Mesenchymal stem cell (in vitro differentiated cells and primary cell): ENCODE measurements around the gene ARF5.

Experiments used
- DNase-seq: peaks from one replicate; pipeline ENCODE4 v3.0.0-alpha.2; 2013
- H2AFZ ChIP-seq: one replicate; pipeline ENCODE4 v1.6.1; 2013; ENCODE audit warnings: low read depth, mild to moderate bottlenecking, control low read depth, inconsistent platforms, low read length, moderate library complexity
- H2AK5ac ChIP-seq: 2 replicates; pipeline ENCODE4 v1.6.1; 2013; ENCODE audit warnings: low read length, moderate library complexity, mild to moderate bottlenecking, inconsistent platforms; ENCODE audit not compliant: severe bottlenecking
- H2BK120ac ChIP-seq: one replicate; pipeline ENCODE4 v1.6.1; 2013; ENCODE audit warnings: low read depth, mild to moderate bottlenecking, inconsistent platforms, low read length, moderate library complexity
- H2BK12ac ChIP-seq, 2 experiments: one replicate each; pipeline ENCODE4 v1.6.1; 2013; ENCODE audit warnings: inconsistent platforms in 2 of 2, low read length in 2 of 2, mild to moderate bottlenecking in 2 of 2, moderate library complexity in 2 of 2, control low read depth in 1 of 2
- H2BK15ac ChIP-seq: one replicate; pipeline ENCODE4 v1.6.1; 2013; ENCODE audit warnings: mild to moderate bottlenecking, low read depth, inconsistent platforms; ENCODE audit not compliant: poor library complexity, severe bottlenecking
- H2BK5ac ChIP-seq: 2 replicates; pipeline ENCODE4 v1.6.1; 2013; ENCODE audit warnings: low read depth, mild to moderate bottlenecking, low read length, control low read depth, inconsistent platforms; ENCODE audit not compliant: poor library complexity, severe bottlenecking
- H3K14ac ChIP-seq, 2 experiments: one replicate each; pipeline ENCODE4 v1.6.1; 2013; ENCODE audit warnings: inconsistent platforms in 2 of 2, low read length in 2 of 2, control low read depth in 1 of 2, mild to moderate bottlenecking in 1 of 2, moderate library complexity in 1 of 2
- H3K18ac ChIP-seq, 2 experiments: one replicate each; pipeline ENCODE4 v1.6.1; 2013; ENCODE audit warnings: inconsistent platforms in 2 of 2, low read length in 2 of 2, control low read depth in 1 of 2, low read depth in 1 of 2, mild to moderate bottlenecking in 1 of 2
- H3K23ac ChIP-seq, 2 experiments: one replicate each; pipeline ENCODE4 v1.6.1; 2013; ENCODE audit warnings: inconsistent platforms in 2 of 2, low read length in 2 of 2, mild to moderate bottlenecking in 2 of 2, moderate library complexity in 2 of 2, control low read depth in 1 of 2
- H3K27ac ChIP-seq: 2 replicates; pipeline ENCODE4 v1.5.1; 2013; ENCODE audit warnings: mild to moderate bottlenecking, moderate library complexity, low read length, control low read depth, inconsistent platforms; ENCODE audit not compliant: poor library complexity, severe bottlenecking
- H3K27me3 ChIP-seq, 2 experiments: 2 replicates each; pipeline versions ENCODE4 v1.6.1 to v1.7.0; 2013; ENCODE audit warnings: low read length in 2 of 2, mild to moderate bottlenecking in 2 of 2, moderate library complexity in 2 of 2, control low read depth in 1 of 2, inconsistent platforms in 1 of 2; ENCODE audit not compliant: control insufficient read depth in 1 of 2, insufficient read depth in 1 of 2
- H3K36me3 ChIP-seq, 2 experiments: 2 replicates each; pipeline versions ENCODE4 v1.6.1 to v1.7.0; 2013; ENCODE audit warnings: low read length in 2 of 2, control low read depth in 1 of 2, inconsistent platforms in 1 of 2, low read depth in 1 of 2, mild to moderate bottlenecking in 1 of 2; ENCODE audit not compliant: insufficient read depth in 2 of 2, control insufficient read depth in 1 of 2
- H3K4ac ChIP-seq, 2 experiments: one replicate each; pipeline ENCODE4 v1.6.1; 2013; ENCODE audit warnings: inconsistent platforms in 2 of 2, low read length in 2 of 2, mild to moderate bottlenecking in 2 of 2, moderate library complexity in 2 of 2, control low read depth in 1 of 2, low read depth in 1 of 2
- H3K4me1 ChIP-seq: 2 replicates; pipeline ENCODE4 v1.6.1; 2013; ENCODE audit warnings: low read depth, low read length, control low read depth; ENCODE audit not compliant: control insufficient read depth, insufficient read depth
- H3K4me2 ChIP-seq: 2 replicates; pipeline ENCODE4 v1.6.1; 2013; ENCODE audit warnings: low read length, mild to moderate bottlenecking, inconsistent platforms; ENCODE audit not compliant: poor library complexity, severe bottlenecking
- H3K4me3 ChIP-seq, 2 experiments: 2 replicates each; pipeline versions ENCODE4 v1.5.1 to v1.7.0; 2013; ENCODE audit warnings: low read length in 2 of 2, mild to moderate bottlenecking in 2 of 2, control low read depth in 1 of 2, low read depth in 1 of 2; ENCODE audit not compliant: insufficient read depth in 1 of 2
- H3K79me1 ChIP-seq: replicated peaks from 2 replicates; pipeline ENCODE4 v1.6.1; 2013; ENCODE audit warnings: mild to moderate bottlenecking, control low read depth, low read length, inconsistent platforms; ENCODE audit not compliant: poor library complexity, severe bottlenecking
- H3K9ac ChIP-seq: 2 replicates; pipeline ENCODE4 v1.7.0; 2013; ENCODE audit warnings: mild to moderate bottlenecking, low read length, moderate library complexity
- H3K9me3 ChIP-seq: 2 replicates; pipeline ENCODE4 v1.7.0; 2013; ENCODE audit warnings: mild to moderate bottlenecking, low read length; ENCODE audit not compliant: control insufficient read depth
- H4K8ac ChIP-seq: one replicate; pipeline ENCODE4 v1.6.1; 2013; ENCODE audit warnings: inconsistent platforms, mild to moderate bottlenecking, low read length, moderate library complexity
- H4K91ac ChIP-seq: one replicate; pipeline ENCODE4 v1.6.1; 2013; ENCODE audit warnings: mild to moderate bottlenecking, low read length, inconsistent platforms
- WGBS: methylation state at CpG from one replicate; pipeline ENCODE4 v1.1.7; 2013; ENCODE audit warnings: mixed read lengths; 5-methylcytosine and 5-hydroxymethylcytosine counted together

Gene ARF5

GRCh38 chr7:127612263-127612662 is 24.1 kb downstream of the ARF5 start:
- Histone ChIP-seq H3K4me3 (no peak overlapping the region), H3K4me1 (no peaks in the 10 kb centered on the region), H2BK12ac (no peak overlapping the region), H2BK15ac (no peak overlapping the region), H2BK5ac (no peak overlapping the region), H2AK5ac (no peak overlapping the region), H3K9ac (no peak overlapping the region), H3K27ac (no peak overlapping the region), H3K23ac (no peak overlapping the region), H3K27me3 (peaks cover 45 to 59% of the 10 kb centered on the region in 2 experiments), H2BK120ac (no peak overlapping the region), H3K18ac (no peak overlapping the region), H3K79me1 (no peaks in the 10 kb centered on the region), H3K14ac (no peak overlapping the region), H3K4me2 (no peak overlapping the region), H3K4ac (no peak overlapping the region), H2AFZ (no peak overlapping the region), H3K36me3 (no peaks in the 10 kb centered on the region), H4K8ac (no peak overlapping the region), H4K91ac (no peak overlapping the region), H3K9me3 (peaks cover 4% of the 10 kb centered on the region)
- DNase-seq: no peak
- 73% methylated on average over 1 of the region's 1 CpG for WGBS

GRCh38 chr7:127616724-127617123 is 28.5 kb downstream of the ARF5 start:
- H3K9ac ChIP-seq: no peak overlapping the region
- no peak overlapping the region for H2AFZ ChIP-seq
- H2BK5ac ChIP-seq: no peak overlapping the region
- peaks cover 89 to 90% of the 10 kb centered on the region in 2 experiments for H3K27me3 ChIP-seq
- no peak overlapping the region for H4K91ac ChIP-seq
- WGBS: 97% methylated on average over 5 of the region's 5 CpGs
- H3K36me3 ChIP-seq: no peaks in the 10 kb centered on the region
- no peak overlapping the region for H3K4me2 ChIP-seq
- no peak overlapping the region for H2BK120ac ChIP-seq
- H3K18ac ChIP-seq: no peak overlapping the region
- H4K8ac ChIP-seq: no peak overlapping the region
- no peak overlapping the region for H3K4me3 ChIP-seq
- H3K79me1 ChIP-seq: no peaks in the 10 kb centered on the region
- DNase-seq: no peak
- no peak overlapping the region for H3K14ac ChIP-seq
- no peak overlapping the region for H2BK12ac ChIP-seq
- H3K4me1 ChIP-seq: no peaks in the 10 kb centered on the region
- no peak overlapping the region for H2AK5ac ChIP-seq
- no peaks in the 10 kb centered on the region for H3K9me3 ChIP-seq
- H3K4ac ChIP-seq: no peak overlapping the region
- H3K23ac ChIP-seq: no peak overlapping the region
- H3K27ac ChIP-seq: no peak overlapping the region
- no peak overlapping the region for H2BK15ac ChIP-seq

- Histone ChIP-seq H4K91ac (no peak within 1 kb of the TSS), H3K4me1 (no peaks in the 10 kb centered on the region), H2AK5ac (no peak within 1 kb of the TSS), H3K9ac (no peak within 1 kb of the TSS), H3K9me3 (no peaks in the 10 kb centered on the region), H2AFZ (no peak within 1 kb of the TSS), H2BK120ac (no peak within 1 kb of the TSS), H3K79me1 (no peaks in the 10 kb centered on the region), H2BK15ac (no peak within 1 kb of the TSS), H3K4me2 (no peak within 1 kb of the TSS), H3K36me3 (no peaks in the 10 kb centered on the region), H2BK12ac (no peak within 1 kb of the TSS), H3K27ac (no peak within 1 kb of the TSS), H3K4me3 (no peak within 1 kb of the TSS), H4K8ac (no peak within 1 kb of the TSS), H3K18ac (no peak within 1 kb of the TSS), H3K14ac (no peak within 1 kb of the TSS), H3K23ac (no peak within 1 kb of the TSS), H2BK5ac (no peak within 1 kb of the TSS), H3K4ac (no peak within 1 kb of the TSS), H3K27me3 (peaks cover 91 to 95% of the 10 kb centered on the region in 2 experiments)
- DNase-seq: no peak
- WGBS: 56% methylated on average over 2 of the region's 2 CpGs
Observed at GRCh38 chr7:127618042-127618441, 29.8 kb downstream of the ARF5 start, which contains the start of gene PAX4. Gene PAX4, minus strand, starts transcription at chr7:127618142. Its CDS starts 2,214 bp downstream, at chr7:127615928.

GRCh38 chr7:127618775-127619174 is 30.6 kb downstream of the ARF5 start:
- Histone ChIP-seq H3K4me1 (no peaks in the 10 kb centered on the region), H4K91ac (no peak overlapping the region), H3K18ac (no peak overlapping the region), H2BK15ac (no peak overlapping the region), H3K36me3 (no peaks in the 10 kb centered on the region), H3K9ac (no peak overlapping the region), H2BK12ac (no peak overlapping the region), H3K9me3 (no peaks in the 10 kb centered on the region), H3K4ac (no peak overlapping the region), H3K27ac (no peak overlapping the region), H3K4me3 (no peak overlapping the region), H3K14ac (no peak overlapping the region), H4K8ac (no peak overlapping the region), H2AK5ac (no peak overlapping the region), H3K79me1 (no peaks in the 10 kb centered on the region), H3K4me2 (no peak overlapping the region), H2BK5ac (no peak overlapping the region), H3K27me3 (peaks cover 84 to 90% of the 10 kb centered on the region in 2 experiments), H2BK120ac (no peak overlapping the region), H2AFZ (no peak overlapping the region), H3K23ac (no peak overlapping the region)
- 60% methylated on average over 1 of the region's 1 CpG for WGBS
- no peak for DNase-seq
